ENCODE results near the gene YY1. TPM values are rescaled to one million over a fixed set of nuclear protein-coding genes. Genes with fewer than 3 reads are reported as not detected.
"Not testable (repeated sequence)": the region's sequence is repeated elsewhere in the genome, so short reads cannot be mapped to it uniquely, and the experiment has no call there.

YY1 gene
- total RNA-seq, 3 donors from 2014 or later, result 60.8 to 78.7 (median 72.9) TPM

DNA sequence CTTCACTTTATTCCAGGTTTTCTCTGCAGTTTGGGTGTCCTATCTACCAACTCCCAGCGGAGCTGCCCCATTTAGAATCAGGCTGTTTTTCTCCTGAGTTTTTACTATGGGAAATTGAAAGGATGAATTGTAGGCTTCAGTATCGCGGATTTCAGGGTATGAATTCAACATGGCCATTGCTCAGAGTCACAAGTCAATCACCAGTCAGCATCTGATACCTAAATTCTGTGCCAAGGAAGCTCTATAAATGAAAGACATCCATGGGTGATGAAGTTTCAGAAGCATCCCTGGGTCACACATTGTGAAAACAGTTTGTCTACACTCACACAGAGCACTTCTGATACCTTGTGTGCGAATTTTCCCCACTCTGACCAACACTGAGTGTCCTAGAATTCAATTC lies 35.8 kb upstream of the YY1 start:
- Histone ChIP-seq H3K36me3 (ENCODE audit: low read depth) (no peaks in the 10 kb centered on the region), H3K4me1 (ENCODE audit: low read depth) (no peaks in the 10 kb centered on the region), H3K4me3 (no peak overlapping the region), H3K9me3 (no peaks in the 10 kb centered on the region)
- ATAC-seq (no peak), DNase-seq (no peak)
- TF ChIP-seq, protein P1, sequence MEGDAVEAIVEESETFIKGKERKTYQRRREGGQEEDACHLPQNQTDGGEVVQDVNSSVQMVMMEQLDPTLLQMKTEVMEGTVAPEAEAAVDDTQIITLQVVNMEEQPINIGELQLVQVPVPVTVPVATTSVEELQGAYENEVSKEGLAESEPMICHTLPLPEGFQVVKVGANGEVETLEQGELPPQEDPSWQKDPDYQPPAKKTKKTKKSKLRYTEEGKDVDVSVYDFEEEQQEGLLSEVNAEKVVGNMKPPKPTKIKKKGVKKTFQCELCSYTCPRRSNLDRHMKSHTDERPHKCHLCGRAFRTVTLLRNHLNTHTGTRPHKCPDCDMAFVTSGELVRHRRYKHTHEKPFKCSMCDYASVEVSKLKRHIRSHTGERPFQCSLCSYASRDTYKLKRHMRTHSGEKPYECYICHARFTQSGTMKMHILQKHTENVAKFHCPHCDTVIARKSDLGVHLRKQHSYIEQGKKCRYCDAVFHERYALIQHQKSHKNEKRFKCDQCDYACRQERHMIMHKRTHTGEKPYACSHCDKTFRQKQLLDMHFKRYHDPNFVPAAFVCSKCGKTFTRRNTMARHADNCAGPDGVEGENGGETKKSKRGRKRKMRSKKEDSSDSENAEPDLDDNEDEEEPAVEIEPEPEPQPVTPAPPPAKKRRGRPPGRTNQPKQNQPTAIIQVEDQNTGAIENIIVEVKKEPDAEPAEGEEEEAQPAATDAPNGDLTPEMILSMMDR (IDR thresholded peaks at IDR 0.05), result no peak
- intact Hi-C loops (cut with DNase I, micrococcal nuclease), result no loop called here

DNA sequence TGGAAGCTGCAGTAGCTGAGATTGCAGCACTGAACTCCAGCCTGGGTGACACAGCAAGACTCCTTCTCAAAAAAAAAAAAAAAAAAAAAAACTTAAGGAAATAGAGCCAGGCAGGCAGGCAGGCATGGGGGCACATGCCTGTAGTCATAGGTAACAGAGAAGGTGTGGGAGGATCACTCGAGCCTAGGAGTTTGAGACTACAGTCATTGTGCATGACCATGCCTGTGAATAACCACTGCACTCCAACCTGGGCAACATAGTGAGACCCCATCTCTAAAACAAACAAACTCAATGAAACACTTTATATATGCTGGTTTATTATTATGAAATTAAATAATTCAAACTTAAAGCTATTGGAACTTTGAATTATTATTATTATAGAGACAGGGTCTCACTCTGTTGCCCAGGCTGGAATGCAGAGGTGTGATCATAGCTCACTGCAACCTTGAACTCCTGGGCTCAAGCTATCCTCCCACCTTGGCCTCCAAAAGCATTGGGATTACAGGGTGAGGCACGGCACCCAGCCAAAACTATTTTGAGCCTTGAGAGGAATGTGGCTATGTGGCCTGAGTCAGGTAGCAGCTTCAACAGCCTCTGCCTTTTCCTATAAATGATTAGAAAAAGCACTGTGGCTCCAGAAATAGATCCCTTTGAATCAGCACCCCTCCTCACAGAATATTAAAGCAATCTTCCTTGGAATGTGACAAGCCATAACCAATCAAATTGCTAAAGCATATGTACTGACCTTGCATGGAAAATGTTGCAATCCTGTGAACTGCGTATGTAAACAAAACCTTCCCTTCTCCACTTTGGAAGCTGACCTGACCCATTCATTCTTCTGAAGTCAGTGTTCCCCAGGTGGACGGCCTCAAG lies 34.7 kb upstream of the YY1 start:
- DNase-seq, result no peak
- intact Hi-C loops (cut with DNase I, micrococcal nuclease), result no loop called here

DNA sequence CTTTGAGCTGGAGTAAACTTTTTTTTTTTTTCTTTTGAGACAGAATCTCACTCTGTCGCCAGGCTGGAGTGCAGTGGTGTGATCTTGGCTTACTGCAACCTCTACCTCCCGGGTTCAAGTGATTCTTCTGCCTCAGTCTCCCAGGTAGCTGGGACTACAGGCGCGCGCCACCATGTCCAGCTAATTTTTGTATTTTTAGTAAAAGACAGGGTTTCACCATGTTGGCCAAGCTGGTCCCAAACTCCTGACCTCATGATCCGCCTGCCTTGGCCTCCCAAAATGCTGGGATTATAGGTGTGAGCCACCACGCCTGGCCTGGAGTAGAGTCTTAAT lies 34.1 kb upstream of the YY1 start:
- H3K4me3 ChIP-seq; DNase-seq; H3K4me1 ChIP-seq (ENCODE audit: low read depth); H3K9me3 ChIP-seq; H3K36me3 ChIP-seq (ENCODE audit: low read depth); ATAC-seq; intact Hi-C loops (cut with DNase I, micrococcal nuclease): not testable (repeated sequence)

More for the DNA sequence above, 34.7 kb upstream of the YY1 start:
- no peaks in the 10 kb centered on the region for H3K4me1 ChIP-seq (ENCODE audit: low read depth)
- H3K36me3 ChIP-seq (ENCODE audit: low read depth), result no peaks in the 10 kb centered on the region
- H3K9me3 ChIP-seq, result no peaks in the 10 kb centered on the region
- no peak overlapping the region for H3K4me3 ChIP-seq
- TF ChIP-seq, protein P1 (IDR thresholded peaks at IDR 0.05), result no peak
- peak; percentile 77 for ATAC-seq

DNA sequence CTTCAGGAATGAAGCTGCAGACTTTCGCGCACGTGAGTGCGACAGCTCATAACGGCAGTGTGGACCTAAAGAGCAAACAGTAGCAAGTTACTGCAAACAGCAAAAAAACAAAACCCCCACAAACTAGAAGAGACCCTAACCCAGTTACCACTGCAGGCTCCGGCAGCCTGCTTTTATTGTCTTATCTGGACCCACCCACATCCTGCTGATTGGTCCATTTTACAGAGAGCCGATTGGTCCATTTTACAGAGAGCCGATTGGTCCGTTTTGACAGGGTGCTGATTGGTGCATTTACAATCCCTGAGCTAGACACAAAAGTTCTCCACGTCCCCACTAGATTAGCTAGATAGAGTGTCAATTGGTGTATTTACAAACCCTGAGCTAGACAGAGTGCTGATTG lies 31.4 kb upstream of the YY1 start:
- DNase-seq; H3K4me1 ChIP-seq (ENCODE audit: low read depth); H3K36me3 ChIP-seq (ENCODE audit: low read depth); H3K9me3 ChIP-seq; ATAC-seq; H3K4me3 ChIP-seq; intact Hi-C loops (cut with DNase I, micrococcal nuclease): not testable (repeated sequence)

DNA sequence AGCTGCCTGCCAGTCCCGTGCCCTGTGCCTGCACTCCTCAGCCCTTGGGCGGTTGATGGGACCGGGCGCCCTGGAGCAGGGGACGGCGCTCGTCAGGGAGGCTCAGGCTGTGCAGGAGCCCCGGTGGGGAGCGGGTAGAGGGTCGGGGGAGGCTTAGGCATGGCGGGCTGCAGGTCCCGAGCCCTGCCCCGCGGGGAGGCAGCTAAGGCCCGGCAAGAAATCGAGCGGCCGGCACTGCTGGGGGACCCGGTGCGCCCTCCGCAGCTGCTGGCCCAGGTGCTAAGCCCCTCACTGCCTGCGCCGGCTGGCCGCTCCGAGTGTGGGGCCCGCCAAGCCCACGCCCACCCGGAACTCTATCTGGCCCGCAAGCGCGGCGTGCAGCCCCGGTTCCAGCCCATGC lies 30.8 kb upstream of the YY1 start:
- not testable (repeated sequence) for ATAC-seq, H3K9me3 ChIP-seq

DNA sequence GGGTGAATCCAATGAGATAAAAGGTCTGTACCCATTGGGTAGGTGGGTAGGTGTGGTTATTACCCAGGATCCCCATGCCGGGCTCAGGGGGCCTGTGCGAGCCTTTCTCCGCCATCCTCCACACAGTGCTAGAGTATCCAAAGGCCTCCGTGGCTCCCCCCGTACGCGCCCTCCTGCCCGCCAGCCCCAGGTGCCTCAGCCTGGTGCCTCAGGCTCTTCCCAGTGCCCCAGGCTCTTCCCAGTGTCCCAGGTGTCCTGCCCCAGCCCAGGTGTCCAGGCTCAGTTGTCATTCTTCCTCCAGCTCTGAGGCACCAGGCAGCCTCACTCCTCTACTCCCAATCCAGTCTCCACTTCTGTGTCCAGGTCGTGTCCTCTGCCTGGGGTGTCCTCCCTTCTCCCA lies 27.6 kb upstream of the YY1 start:
- Histone ChIP-seq H3K36me3 (ENCODE audit: low read depth) (no peaks in the 10 kb centered on the region), H3K9me3 (no peaks in the 10 kb centered on the region), H3K4me1 (ENCODE audit: low read depth) (peaks cover 12% of the 10 kb centered on the region), H3K4me3 (no peak overlapping the region)
- TF ChIP-seq, protein P1 (IDR thresholded peaks at IDR 0.05), result no peak
- DNase-seq, result no peak
- intact Hi-C loops (cut with DNase I, micrococcal nuclease), result no loop called here
- no peak for ATAC-seq

More for the DNA sequence above, 30.8 kb upstream of the YY1 start:
- DNase-seq; H3K36me3 ChIP-seq (ENCODE audit: low read depth); intact Hi-C loops (cut with DNase I, micrococcal nuclease); H3K4me3 ChIP-seq; H3K4me1 ChIP-seq (ENCODE audit: low read depth): not testable (repeated sequence)

- no peak for ATAC-seq
- no peaks in the 10 kb centered on the region for H3K36me3 ChIP-seq (ENCODE audit: low read depth)
- intact Hi-C loops (cut with DNase I, micrococcal nuclease), result no loop called here
- no peaks in the 10 kb centered on the region for H3K9me3 ChIP-seq
- TF ChIP-seq, protein P1 (IDR thresholded peaks at IDR 0.05), result no peak
- DNase-seq, result no peak
- no peak overlapping the region for H3K4me3 ChIP-seq
- H3K4me1 ChIP-seq (ENCODE audit: low read depth), result peaks cover 12% of the 10 kb centered on the region
Observed at GRCh38 chr14:100211893-100212292, 27.1 kb upstream of the YY1 start.

Data from mucosa of descending colon (tissue), 3 donors.